Omental fat pad (tissue), 4 donors: ENCODE measurements around the gene PHGDH. TPM values are rescaled to one million over a fixed set of nuclear protein-coding genes. Genes with fewer than 3 reads are reported as not detected.

Experiments used
- ATAC-seq: fragments of 150-250 bp; one replicate; pipeline ENCODE4 v1.9.1; 2016; ENCODE audit warnings: mild to moderate bottlenecking, moderate library complexity; ENCODE audit not compliant: low FRiP score
- DNase-seq: peaks from one replicate; pipeline ENCODE4 v3.0.0-alpha.2; 2019; ENCODE audit warnings: low spot score
- total RNA-seq, 4 donors: library from RNA; depleted of rRNA; stranded (reverse); fragments of >200 nt; gene quantifications; one replicate each; pipeline ENCODE4 v1.1.0, GENCODE V29; 2016
- TF ChIP-seq, protein P1 (sequence below), 3 donors: fragments of 450-650 bp; IDR thresholded peaks; one replicate each; pipeline ENCODE4 v1.5.1; 2016 to 2017; ENCODE audit warnings: antibody characterized with exemption in 3 of 3, mild to moderate bottlenecking in 3 of 3, moderate library complexity in 2 of 3

PHGDH gene
- total RNA-seq, 4 donors from 2014 or later = 21.5 to 95.4 (median 28.4) TPM

DNA sequence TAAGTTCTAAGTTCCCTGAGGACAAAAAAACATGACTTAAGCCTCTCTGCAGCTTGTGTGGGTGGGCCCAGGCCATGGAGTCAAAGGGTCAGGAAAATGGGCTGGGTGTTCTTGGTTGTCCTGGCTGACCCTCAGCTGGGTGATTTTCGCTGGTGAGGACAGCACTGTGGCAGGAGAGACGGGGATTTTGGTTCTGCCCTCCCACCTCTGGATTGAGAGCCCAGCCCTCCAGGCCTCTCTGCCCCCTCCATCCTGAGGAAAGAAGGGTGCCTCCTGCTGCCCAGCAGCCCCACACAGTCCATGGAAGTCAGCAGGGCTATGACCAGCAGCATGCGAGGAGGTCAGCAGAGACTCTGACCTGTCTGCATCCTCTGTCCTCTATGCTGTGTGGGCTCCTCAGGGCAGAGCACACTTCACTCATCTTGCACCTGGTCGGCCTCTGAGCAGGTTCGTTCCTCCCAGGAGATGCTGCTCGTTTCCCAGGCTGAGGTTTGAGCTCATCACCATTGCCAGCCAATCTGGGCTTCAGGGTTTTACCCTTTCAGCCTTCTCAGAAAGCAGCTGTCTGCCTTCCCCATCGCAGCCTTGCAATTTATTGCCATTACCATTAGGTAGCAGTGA lies 26.5 kb downstream of the PHGDH start:
- ATAC-seq (no peak), DNase-seq (no peak)
- TF ChIP-seq, protein P1, sequence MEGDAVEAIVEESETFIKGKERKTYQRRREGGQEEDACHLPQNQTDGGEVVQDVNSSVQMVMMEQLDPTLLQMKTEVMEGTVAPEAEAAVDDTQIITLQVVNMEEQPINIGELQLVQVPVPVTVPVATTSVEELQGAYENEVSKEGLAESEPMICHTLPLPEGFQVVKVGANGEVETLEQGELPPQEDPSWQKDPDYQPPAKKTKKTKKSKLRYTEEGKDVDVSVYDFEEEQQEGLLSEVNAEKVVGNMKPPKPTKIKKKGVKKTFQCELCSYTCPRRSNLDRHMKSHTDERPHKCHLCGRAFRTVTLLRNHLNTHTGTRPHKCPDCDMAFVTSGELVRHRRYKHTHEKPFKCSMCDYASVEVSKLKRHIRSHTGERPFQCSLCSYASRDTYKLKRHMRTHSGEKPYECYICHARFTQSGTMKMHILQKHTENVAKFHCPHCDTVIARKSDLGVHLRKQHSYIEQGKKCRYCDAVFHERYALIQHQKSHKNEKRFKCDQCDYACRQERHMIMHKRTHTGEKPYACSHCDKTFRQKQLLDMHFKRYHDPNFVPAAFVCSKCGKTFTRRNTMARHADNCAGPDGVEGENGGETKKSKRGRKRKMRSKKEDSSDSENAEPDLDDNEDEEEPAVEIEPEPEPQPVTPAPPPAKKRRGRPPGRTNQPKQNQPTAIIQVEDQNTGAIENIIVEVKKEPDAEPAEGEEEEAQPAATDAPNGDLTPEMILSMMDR (IDR thresholded peaks at IDR 0.05) = no peak

DNA sequence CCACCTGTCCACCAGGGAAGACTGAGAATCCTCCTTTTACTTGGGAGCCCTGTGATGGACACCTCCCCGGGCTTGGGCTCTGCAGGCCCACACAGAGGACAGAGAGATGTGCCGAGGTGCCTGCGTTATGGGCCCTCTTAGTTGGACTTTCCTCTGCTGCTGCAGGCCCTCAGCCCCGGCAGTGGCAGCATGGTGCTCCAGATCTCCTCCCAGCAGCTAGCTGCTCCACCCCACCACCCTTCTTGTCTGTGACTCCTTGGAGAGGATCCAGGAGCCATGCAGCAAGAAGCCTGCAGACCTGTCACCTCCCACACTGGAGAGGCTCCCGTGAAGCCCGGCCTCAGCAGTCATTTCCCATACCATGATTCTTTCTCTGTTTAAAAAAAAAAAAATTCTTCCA lies 27.4 kb downstream of the PHGDH start:
- no peak for ATAC-seq
- no peak for DNase-seq
- TF ChIP-seq, protein P1 (IDR thresholded peaks at IDR 0.05) = no peak

DNA sequence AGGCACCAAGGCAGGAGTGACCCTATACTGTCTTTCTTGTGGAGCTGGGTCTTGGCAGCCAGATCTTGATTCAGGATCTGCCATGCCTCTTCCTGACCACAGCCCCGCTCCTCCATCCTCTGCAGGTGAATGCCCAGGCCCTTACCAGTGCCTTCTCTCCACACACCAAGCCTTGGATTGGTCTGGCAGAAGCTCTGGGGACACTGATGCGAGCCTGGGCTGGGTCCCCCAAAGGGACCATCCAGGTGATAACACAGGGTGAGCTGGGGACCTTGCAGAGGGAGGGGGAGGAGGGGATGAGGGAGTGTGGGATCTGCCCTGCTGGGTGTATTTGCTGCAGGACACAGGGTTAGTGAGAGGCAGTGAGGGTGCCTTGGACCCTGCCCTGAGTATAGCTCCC lies 28.5 kb downstream of the PHGDH start:
- DNase-seq (no peak), ATAC-seq (no peak)
- TF ChIP-seq, protein P1 (IDR thresholded peaks at IDR 0.05) = no peak

DNA sequence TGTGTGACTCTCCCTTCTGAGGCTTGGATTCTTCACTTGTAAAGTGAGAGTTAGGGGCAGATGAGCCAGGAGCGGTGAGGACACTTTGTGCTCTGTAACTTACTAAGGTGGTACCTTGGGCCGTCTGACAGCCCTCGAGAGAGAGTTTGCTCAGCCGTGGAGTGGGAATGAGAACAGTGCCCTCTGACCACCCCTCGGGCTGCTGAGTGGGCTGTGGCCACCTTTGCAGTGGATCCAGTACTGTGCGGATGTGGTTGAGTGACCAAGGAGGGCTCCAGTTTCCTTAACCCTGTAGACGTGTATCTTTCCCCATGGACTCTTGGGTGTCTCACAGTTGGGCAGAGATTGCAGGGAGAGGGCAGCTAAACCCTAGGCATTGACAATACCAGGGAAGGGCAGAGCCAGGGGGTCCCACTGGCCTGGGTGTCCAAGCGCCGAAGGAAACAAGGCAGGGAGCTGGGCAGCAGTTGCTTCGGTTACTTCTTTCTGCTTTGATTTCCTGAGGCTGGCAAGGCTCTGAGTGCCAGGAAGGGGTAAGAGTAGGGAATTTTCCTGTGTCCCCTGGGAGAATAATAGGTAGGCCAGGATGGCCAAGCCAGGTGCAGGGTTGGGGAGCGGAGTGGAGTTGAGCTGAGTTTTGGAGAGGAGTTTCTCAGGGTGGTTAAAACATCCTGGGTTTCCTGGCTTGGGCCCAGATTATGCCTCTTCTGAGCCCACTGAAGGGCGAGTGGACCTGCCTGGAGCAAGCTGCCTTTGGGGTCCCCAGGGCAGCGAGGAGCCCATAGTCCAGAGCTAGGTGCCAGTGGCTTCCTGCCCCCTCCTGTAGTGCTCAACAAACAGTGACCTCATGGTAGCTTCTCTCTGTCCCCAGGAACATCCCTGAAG lies 29.4 kb downstream of the PHGDH start:
- ATAC-seq (no peak), DNase-seq (no peak)
- TF ChIP-seq, protein P1 (IDR thresholded peaks at IDR 0.05) = no peak

DNA sequence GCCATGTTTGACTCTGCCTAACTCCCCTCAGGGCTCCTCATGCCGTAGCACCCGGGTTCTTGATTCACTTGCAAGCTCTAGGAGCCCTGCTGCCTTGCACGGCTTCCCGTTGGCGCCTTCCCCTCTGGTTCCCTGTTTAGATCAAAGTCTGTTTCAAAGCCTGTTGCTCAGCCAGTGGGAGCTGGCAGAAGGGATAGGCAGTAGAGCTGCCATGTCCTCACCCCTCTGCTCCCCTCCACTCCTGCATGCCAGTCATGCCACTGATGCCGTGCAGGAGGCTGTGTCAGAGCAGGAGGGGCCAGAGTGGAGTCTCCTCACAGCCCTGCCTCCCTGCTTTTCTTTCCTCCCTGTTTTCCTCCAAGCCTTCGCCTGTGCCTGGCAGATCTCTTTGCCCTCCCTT lies 30.5 kb downstream of the PHGDH start:
- DNase-seq (no peak), ATAC-seq (peak; percentile 78)
- TF ChIP-seq, protein P1 (IDR thresholded peaks at IDR 0.05) = no peak

DNA sequence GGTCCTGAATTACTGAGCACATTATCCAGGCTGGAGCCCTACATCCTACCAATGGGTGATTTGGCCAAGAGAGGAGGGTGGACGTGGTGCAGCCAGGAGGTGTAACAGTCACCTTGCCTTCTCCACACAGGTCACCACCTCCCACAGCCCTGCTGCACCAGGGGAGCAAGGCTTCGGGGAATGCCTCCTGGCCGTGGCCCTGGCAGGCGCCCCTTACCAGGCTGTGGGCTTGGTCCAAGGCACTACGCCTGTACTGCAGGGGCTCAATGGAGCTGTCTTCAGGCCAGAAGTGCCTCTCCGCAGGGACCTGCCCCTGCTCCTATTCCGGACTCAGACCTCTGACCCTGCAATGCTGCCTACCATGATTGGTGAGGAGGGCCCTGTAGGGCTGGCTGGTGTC lies 30.9 kb downstream of the PHGDH start:
- ATAC-seq (no peak), DNase-seq (no peak)

More for the DNA sequence above, 30.9 kb downstream of the PHGDH start:
- TF ChIP-seq, protein P1 (IDR thresholded peaks at IDR 0.05) = no peak
